HEK293 (cell line): ENCODE data around the gene RNU1-4.
"Not testable (repeated sequence)": the region's sequence is repeated elsewhere in the genome, so short reads cannot be mapped to it uniquely, and the experiment has no call there.

Experiments used
- CTCF ChIA-PET: fragments of 350-600 bp; formaldehyde crosslinking; extraction: SDS; loops from one replicate; lab custom pipeline; 2021; ENCODE audit warnings: antibody characterized with exemption; lab: Yijun Ruan, JAX
- POLR2A ChIA-PET: fragments of 300-600 bp; formaldehyde crosslinking; extraction: SDS; loops from one replicate; lab custom pipeline; 2020; ENCODE audit warnings: antibody characterized with exemption, inconsistent platforms; lab: Yijun Ruan, JAX
- H3K27ac ChIP-seq: fragments of 200-500 bp; sonication (Bioruptor generic); 2 replicates; pipeline ENCODE4 v1.5.1; 2014; ENCODE audit warnings: low read depth, low read length, control low read depth, inconsistent platforms; ENCODE audit errors: extremely low read depth
- H3K36me3 ChIP-seq, 2 experiments: fragments of 200-500 bp in 1 of 2; sonication (Bioruptor generic) in 1 of 2; 1 replicate in 1 of 2; 2 replicates in 1 of 2; pipeline ENCODE4 v1.5.1; 2014 to 2017; ENCODE audit warnings: inconsistent platforms in 2 of 2, low read length in 2 of 2; ENCODE audit not compliant: control insufficient read depth in 2 of 2, insufficient read depth in 1 of 2
- H3K4me1 ChIP-seq: fragments of 200-500 bp; sonication (Bioruptor generic); 2 replicates; pipeline ENCODE4 v1.5.1; 2014; ENCODE audit warnings: mild to moderate bottlenecking, low read length, inconsistent platforms; ENCODE audit not compliant: control insufficient read depth, insufficient read depth
- H3K4me3 ChIP-seq: 2 replicates; pipeline ENCODE4 v1.5.1; 2011; ENCODE audit warnings: low read depth, mild to moderate bottlenecking, control low read depth, low read length, moderate library complexity
- H3K9me3 ChIP-seq: fragments of 200-500 bp; sonication (Bioruptor generic); 2 replicates; pipeline ENCODE4 v1.5.1; 2014; ENCODE audit warnings: low read depth, low read length, inconsistent platforms; ENCODE audit not compliant: control insufficient read depth, insufficient read depth
- TF ChIP-seq, protein P1 (sequence below): fragments of 450-650 bp; formaldehyde crosslinking; conservative IDR thresholded peaks from 2 replicates; pipeline ENCODE4 v1.5.1; 2016; ENCODE audit warnings: low read depth, missing biosample characterization, missing genetic modification characterization
- TF ChIP-seq, protein P2 (sequence below): fragments of 450-650 bp; IDR thresholded peaks from 2 replicates; pipeline ENCODE4 v1.5.1; 2018; ENCODE audit warnings: missing biosample characterization, missing genetic modification characterization

Gene RNU1-4

DNA sequence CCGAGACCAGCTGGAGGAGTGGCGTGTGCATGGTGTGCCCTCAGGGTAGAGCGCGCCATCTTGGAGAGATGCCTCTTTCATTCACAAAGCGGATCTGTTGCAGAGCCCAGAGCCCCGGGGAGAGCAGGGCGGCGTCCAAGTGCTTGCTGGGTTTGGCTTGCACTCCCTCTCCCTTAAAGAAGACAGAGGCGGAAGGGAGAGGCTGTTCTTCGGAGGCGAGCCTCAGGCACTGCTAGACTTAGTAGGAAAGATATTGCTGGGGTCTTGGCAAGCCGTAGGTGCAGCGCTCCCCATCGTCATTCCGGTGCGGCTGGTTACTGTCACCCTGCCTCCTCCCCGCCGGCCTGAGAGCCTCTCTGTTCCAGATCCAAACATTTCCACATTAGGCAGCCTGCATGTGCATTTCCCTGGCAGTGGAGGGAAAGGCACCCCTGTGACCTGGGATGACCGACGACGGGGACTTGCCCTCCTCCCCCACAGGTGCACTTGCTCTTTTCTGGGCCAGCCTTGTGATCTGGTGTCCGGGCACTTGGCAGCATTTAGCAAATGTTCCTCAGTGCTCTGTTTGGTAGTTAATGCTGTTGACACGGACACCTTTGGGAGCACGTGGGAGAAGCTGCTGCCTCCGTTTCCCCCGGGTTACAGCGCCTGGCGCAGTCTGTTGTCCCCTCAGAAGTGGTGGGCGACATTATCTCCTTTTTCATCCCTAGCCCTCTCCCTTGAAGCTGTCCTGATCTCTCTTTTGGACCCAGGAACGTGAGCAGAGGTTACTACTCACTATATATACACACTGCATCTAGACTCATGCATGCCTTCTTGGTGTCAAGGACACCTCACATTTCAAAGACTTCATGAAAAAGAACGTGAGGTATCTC lies 25.7 kb downstream of the RNU1-4 start:
- H3K36me3 ChIP-seq, H3K4me3 ChIP-seq, CTCF ChIA-PET, POLR2A ChIA-PET, H3K9me3 ChIP-seq, H3K27ac ChIP-seq, H3K4me1 ChIP-seq: not testable (repeated sequence)

DNA sequence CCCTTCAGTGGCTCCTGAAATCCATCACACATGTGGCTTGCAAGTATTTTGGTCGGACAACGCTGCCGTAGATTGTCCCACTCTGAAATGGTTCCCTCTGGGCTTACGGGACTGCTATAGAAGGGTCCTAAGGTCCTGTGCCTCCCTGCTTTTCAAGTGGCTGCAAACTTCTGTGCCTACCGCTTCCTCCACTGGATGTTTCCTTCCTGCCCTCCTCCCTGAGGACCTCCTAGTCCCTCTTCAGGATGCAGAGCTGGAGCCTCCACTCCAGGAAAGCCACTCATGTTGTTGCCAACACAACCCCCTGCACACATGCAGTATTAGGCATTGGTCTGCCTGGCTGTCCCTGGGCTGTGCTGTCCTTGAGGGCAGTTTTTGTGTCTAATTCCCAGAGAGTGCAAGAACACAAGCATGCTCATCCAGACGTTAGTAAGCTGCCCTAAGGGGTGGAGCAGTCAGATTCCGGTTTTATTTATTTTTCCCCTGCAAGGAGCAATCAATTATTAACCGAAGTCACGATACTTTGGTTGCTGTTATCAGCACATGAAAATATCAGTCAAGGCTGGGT lies 26.5 kb downstream of the RNU1-4 start:
- H3K27ac ChIP-seq, POLR2A ChIA-PET, CTCF ChIA-PET, H3K36me3 ChIP-seq, H3K4me3 ChIP-seq, H3K9me3 ChIP-seq, H3K4me1 ChIP-seq: not testable (repeated sequence)
- TF ChIP-seq, protein P1, sequence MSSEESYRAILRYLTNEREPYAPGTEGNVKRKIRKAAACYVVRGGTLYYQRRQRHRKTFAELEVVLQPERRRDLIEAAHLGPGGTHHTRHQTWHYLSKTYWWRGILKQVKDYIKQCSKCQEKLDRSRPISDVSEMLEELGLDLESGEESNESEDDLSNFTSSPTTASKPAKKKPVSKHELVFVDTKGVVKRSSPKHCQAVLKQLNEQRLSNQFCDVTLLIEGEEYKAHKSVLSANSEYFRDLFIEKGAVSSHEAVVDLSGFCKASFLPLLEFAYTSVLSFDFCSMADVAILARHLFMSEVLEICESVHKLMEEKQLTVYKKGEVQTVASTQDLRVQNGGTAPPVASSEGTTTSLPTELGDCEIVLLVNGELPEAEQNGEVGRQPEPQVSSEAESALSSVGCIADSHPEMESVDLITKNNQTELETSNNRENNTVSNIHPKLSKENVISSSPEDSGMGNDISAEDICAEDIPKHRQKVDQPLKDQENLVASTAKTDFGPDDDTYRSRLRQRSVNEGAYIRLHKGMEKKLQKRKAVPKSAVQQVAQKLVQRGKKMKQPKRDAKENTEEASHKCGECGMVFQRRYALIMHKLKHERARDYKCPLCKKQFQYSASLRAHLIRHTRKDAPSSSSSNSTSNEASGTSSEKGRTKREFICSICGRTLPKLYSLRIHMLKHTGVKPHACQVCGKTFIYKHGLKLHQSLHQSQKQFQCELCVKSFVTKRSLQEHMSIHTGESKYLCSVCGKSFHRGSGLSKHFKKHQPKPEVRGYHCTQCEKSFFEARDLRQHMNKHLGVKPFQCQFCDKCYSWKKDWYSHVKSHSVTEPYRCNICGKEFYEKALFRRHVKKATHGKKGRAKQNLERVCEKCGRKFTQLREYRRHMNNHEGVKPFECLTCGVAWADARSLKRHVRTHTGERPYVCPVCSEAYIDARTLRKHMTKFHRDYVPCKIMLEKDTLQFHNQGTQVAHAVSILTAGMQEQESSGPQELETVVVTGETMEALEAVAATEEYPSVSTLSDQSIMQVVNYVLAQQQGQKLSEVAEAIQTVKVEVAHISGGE (tag by site-specific recombination) = peak; percentile 83

DNA sequence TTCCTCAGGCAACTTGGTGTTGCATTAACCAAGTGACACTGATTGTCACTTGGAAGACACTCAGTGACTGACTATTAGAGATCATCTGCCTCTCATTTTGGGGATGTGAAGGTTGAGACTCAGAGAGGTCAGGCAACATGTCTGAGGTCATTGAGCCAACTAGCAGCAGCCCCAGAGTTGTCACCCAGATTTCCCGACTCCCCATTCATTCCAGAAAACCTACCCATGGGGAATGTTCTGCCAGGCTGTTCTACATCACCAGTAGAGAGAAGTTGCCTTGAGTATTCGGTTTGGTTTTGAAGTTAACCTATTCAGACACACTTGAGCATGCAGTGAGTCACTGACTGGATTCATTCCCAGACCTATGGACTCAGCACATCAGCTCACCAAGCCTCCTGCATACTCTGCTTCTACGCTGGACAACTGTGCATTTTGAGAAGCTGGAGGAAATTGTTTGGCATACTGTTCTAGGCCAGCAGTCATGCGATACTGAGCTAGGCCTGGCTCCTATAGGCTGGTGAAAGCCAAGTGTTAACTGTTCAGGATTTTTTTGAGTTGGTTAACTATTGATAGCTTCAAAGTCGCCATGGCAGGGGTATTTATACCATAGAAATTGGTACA lies 29.9 kb downstream of the RNU1-4 start:
- H3K9me3 ChIP-seq, H3K27ac ChIP-seq, H3K4me1 ChIP-seq, CTCF ChIA-PET, H3K36me3 ChIP-seq, H3K4me3 ChIP-seq, POLR2A ChIA-PET: not testable (repeated sequence)

DNA sequence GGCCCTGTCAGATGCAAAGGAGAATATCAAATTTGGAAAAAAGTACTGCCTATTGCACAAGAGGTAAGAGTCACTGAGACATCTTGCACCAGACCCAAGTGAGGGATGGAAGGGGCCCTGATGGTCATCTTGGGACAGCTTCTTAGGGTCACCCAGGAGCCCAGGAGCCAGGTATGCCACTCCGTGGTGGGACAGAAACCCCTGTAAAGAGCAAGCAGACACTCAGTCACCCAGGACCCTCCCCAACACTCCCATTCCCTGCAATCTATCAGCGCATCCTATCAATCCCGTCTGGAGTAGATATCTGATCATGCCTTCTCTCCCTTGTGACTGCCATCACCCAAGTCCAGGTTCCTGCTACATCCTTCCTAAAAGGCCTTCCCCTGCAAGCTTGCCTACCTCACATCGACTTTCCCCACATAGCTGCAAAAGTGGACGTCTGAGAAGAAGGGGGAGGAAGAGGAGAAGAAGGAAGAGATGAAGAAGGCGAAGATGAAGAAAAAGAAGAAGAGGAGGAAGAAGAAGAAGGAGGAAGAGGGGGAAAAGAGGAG lies 30.7 kb downstream of the RNU1-4 start:
- H3K27ac ChIP-seq, CTCF ChIA-PET, H3K9me3 ChIP-seq, POLR2A ChIA-PET, H3K4me1 ChIP-seq, H3K36me3 ChIP-seq: not testable (repeated sequence)
- TF ChIP-seq, protein P2, sequence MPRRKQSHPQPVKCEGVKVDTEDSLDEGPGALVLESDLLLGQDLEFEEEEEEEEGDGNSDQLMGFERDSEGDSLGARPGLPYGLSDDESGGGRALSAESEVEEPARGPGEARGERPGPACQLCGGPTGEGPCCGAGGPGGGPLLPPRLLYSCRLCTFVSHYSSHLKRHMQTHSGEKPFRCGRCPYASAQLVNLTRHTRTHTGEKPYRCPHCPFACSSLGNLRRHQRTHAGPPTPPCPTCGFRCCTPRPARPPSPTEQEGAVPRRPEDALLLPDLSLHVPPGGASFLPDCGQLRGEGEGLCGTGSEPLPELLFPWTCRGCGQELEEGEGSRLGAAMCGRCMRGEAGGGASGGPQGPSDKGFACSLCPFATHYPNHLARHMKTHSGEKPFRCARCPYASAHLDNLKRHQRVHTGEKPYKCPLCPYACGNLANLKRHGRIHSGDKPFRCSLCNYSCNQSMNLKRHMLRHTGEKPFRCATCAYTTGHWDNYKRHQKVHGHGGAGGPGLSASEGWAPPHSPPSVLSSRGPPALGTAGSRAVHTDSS = peak; percentile 74
- TF ChIP-seq, all 188 proteins: peak for 1; not testable (repeated sequence) for 187
- H3K4me3 ChIP-seq = not testable (repeated sequence)

DNA sequence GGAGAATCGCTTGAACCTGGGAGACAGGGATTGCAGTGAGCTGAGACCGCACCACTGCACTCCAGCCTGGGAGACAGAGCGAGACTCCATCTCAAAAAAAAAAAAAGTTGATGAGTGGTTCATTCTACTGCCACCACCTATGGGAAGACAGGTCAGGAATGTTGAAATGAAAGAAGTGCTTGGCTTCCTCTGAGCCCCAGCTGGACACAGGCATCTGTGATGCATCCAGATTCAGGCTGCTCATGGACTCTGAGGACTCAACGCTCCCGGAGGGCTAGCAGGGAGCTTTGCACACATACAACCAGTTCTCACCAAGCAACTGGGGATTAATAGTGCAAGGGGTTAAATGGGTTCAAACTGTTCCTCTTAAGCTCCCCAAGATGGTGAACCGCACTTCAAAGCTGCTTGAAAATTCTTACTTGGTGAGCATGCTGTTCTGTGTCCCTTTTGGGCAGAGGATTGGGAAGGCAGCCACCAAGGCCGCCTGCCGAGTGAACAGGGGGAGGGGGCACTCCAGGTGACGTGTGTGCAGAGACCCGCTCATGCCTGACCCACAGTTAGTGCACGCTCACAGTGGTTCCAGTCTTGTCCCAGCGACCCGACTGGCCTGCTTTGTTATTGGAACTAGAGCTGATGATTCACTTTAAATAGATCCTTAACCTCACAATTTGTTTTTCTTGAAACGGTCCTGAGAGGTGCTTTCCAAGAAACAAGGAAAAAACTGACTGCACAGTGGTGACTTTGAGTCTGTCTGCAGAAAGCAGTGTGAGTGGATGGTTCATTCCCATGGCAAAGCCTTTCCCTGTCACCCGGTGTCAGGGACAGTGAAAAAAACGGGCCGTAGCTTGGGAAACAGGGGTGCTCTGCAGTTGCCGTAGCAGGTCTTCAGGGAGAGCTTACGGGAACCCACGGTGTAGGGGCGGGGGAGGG lies 32.2 kb downstream of the RNU1-4 start:
- CTCF ChIA-PET, H3K9me3 ChIP-seq, H3K4me1 ChIP-seq, H3K4me3 ChIP-seq, H3K27ac ChIP-seq, H3K36me3 ChIP-seq, POLR2A ChIA-PET: not testable (repeated sequence)

DNA sequence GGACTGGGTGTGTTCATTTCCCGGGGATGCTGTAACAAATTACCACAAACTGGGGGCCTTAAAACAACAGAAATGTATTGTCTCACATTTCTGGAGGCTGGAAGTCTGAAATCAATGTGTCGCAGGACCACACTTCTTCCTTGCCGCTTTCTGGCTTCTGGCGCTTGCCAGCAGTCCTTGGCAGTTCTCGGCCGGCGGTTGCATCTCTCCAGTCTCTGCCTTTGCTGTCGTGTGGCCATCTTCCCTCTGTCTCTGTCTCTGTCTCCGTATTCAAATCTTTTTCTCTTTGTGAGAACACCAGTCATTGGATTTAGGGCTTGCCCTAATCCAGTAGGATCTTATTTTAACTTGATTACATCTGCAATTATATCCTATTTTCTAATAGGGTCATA lies 32.9 kb downstream of the RNU1-4 start:
- H3K9me3 ChIP-seq, H3K4me3 ChIP-seq, H3K27ac ChIP-seq, CTCF ChIA-PET, H3K4me1 ChIP-seq, H3K36me3 ChIP-seq, POLR2A ChIA-PET: not testable (repeated sequence)

DNA sequence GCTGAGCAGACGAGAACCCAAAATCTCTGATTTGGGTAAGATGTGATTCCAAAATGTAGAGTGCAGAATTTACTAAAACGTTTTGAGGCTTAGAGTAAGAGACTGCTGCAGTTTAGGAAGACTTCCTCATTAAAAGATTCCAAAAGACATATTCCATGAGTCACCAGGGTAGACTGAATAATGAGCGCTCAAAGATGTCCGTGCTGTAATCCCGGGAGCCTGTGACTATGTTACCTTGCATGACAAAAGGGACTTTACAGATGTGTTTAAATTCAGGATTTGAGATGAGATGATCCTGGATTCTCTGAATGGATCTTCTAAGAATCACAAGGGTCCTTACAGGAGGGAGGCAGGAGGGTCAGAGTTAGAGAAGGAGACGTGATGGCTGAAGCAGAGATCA lies 33.4 kb downstream of the RNU1-4 start:
- CTCF ChIA-PET, POLR2A ChIA-PET, H3K27ac ChIP-seq, H3K36me3 ChIP-seq, H3K4me3 ChIP-seq, H3K9me3 ChIP-seq, H3K4me1 ChIP-seq: not testable (repeated sequence)

DNA sequence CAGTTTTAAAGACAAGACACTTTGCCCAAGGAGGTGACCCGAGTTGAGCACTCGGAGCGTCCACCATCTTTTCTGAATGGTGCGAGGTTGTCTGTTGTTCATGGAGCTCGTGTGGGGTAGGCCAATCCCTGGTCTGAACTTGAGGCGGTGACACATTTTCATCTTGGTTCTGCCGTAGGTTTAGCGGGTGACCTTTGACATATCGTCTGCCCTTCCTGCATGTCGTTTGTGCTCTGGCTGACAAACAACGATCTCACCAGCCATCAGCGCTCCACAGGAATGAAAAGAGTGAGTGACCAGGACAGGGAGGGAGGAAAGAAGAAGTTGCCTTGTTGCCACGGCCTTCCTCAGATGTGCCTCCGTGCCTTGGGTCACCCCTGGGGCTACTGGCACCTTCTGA lies 34.5 kb downstream of the RNU1-4 start:
- POLR2A ChIA-PET, H3K27ac ChIP-seq, H3K4me1 ChIP-seq, H3K9me3 ChIP-seq, CTCF ChIA-PET, H3K4me3 ChIP-seq, H3K36me3 ChIP-seq: not testable (repeated sequence)
